ENCODE data around the gene DIS3L2. TPM values are rescaled to one million over a fixed set of nuclear protein-coding genes. Genes with fewer than 3 reads are reported as not detected.

DIS3L2 gene
- total RNA-seq, 3 donors from 2014 or later (not counting 1 experiment from before 2014, with no cell fraction given) = 56.4 to 63.6 (median 59.4) TPM

GRCh38 chr2:232184346-232184745, 222.8 kb downstream of the DIS3L2 start:
- no peaks in the 10 kb centered on the region for H3K36me3 ChIP-seq (ENCODE audit: control insufficient read depth, insufficient read depth, low read length)
- H3K36me3 Mint-ChIP-seq = no peaks in the 10 kb centered on the region

GRCh38 chr2:232190796-232191195, 229.3 kb downstream of the DIS3L2 start:
- intact Hi-C loops (cut with micrococcal nuclease) = no loop called here
- Histone ChIP-seq H3K9me3 (ENCODE audit: control insufficient read depth, insufficient read depth, low read length) (peaks cover 2% of the 10 kb centered on the region), H3K27ac (ENCODE audit: low read length) (no peak overlapping the region), H3K4me1 (ENCODE audit: control insufficient read depth, insufficient read depth, low read length) (no peaks in the 10 kb centered on the region), H3K36me3 (ENCODE audit: control insufficient read depth, insufficient read depth, low read length) (no peaks in the 10 kb centered on the region), H3K27me3 (ENCODE audit: control insufficient read depth, insufficient read depth, low read length) (no peaks in the 10 kb centered on the region), H3K4me3 (ENCODE audit: low read length) (no peak overlapping the region)
- H3K4me3 Mint-ChIP-seq = no peak overlapping the region
- no peak overlapping the region for H3K27ac Mint-ChIP-seq
- no peak for TF ChIP-seq CTCF (IDR thresholded peaks at IDR 0.05)
- H3K27me3 Mint-ChIP-seq (ENCODE audit: low read depth in 2 of 2) = no peaks in the 10 kb centered on the region
- ATAC-seq (no peak), DNase-seq (no peak)
- WGBS (ENCODE audit: insufficient coverage) = 93% methylated on average over 2 of the region's 2 CpGs
- peaks cover 0 to 9% of the 10 kb centered on the region in 2 donors for H3K4me1 Mint-ChIP-seq
- peaks cover 8% of the 10 kb centered on the region for H3K36me3 Mint-ChIP-seq
- H3K9me3 Mint-ChIP-seq = peaks cover 0 to 4% of the 10 kb centered on the region in 2 donors

More at GRCh38 chr2:232184346-232184745, 222.8 kb downstream of the DIS3L2 start:
- H3K27me3 Mint-ChIP-seq (ENCODE audit: low read depth in 2 of 2) = no peaks in the 10 kb centered on the region
- intact Hi-C loops (cut with micrococcal nuclease) = no loop called here
- H3K27ac ChIP-seq (ENCODE audit: low read length) = no peak overlapping the region
- 95% methylated on average over 6 of the region's 6 CpGs for WGBS (ENCODE audit: insufficient coverage)
- no peaks in the 10 kb centered on the region for H3K9me3 ChIP-seq (ENCODE audit: control insufficient read depth, insufficient read depth, low read length)
- no peaks in the 10 kb centered on the region for H3K27me3 ChIP-seq (ENCODE audit: control insufficient read depth, insufficient read depth, low read length)
- no peak overlapping the region for H3K27ac Mint-ChIP-seq
- H3K9me3 Mint-ChIP-seq = no peaks in the 10 kb centered on the region
- peaks cover 8 to 15% of the 10 kb centered on the region in 2 donors for H3K4me1 Mint-ChIP-seq
- no peak overlapping the region for H3K4me3 Mint-ChIP-seq
- TF ChIP-seq CTCF (IDR thresholded peaks at IDR 0.05) = no peak
- H3K4me3 ChIP-seq (ENCODE audit: low read length) = no peak overlapping the region
- H3K4me1 ChIP-seq (ENCODE audit: control insufficient read depth, insufficient read depth, low read length) = no peaks in the 10 kb centered on the region
- no peak for ATAC-seq
- no peak for DNase-seq

GRCh38 chr2:232195487-232195886, 234.0 kb downstream of the DIS3L2 start:
- peaks cover 2% of the 10 kb centered on the region for H3K36me3 ChIP-seq (ENCODE audit: control insufficient read depth, insufficient read depth, low read length)
- intact Hi-C loops (cut with micrococcal nuclease) = no loop called here
- peaks cover 2% of the 10 kb centered on the region for H3K9me3 ChIP-seq (ENCODE audit: control insufficient read depth, insufficient read depth, low read length)
- no peaks in the 10 kb centered on the region for H3K4me1 ChIP-seq (ENCODE audit: control insufficient read depth, insufficient read depth, low read length)
- ATAC-seq = no peak
- no peak for DNase-seq
- H3K27me3 ChIP-seq (ENCODE audit: control insufficient read depth, insufficient read depth, low read length) = no peaks in the 10 kb centered on the region
- Mint-ChIP-seq H3K4me1 (peaks cover 0 to 7% of the 10 kb centered on the region in 2 donors), H3K4me3 (no peak overlapping the region), H3K36me3 (peaks cover 8% of the 10 kb centered on the region), H3K27ac (no peak overlapping the region), H3K9me3 (peaks cover 0 to 4% of the 10 kb centered on the region in 2 donors), H3K27me3 (ENCODE audit: low read depth in 2 of 2) (no peaks in the 10 kb centered on the region)
- WGBS (ENCODE audit: insufficient coverage) = no CpG with 5 or more reads among the region's 1 CpG
- no peak overlapping the region for H3K4me3 ChIP-seq (ENCODE audit: low read length)
- TF ChIP-seq CTCF (IDR thresholded peaks at IDR 0.05) = no peak
- no peak overlapping the region for H3K27ac ChIP-seq (ENCODE audit: low read length)

- no peak overlapping the region for H3K4me3 ChIP-seq (ENCODE audit: low read length)
- intact Hi-C loops (cut with micrococcal nuclease) = no loop called here
- no peak for ATAC-seq
- H3K9me3 ChIP-seq (ENCODE audit: control insufficient read depth, insufficient read depth, low read length) = peaks cover 2% of the 10 kb centered on the region
- Mint-ChIP-seq H3K9me3 (peaks cover 0 to 4% of the 10 kb centered on the region in 2 donors), H3K36me3 (peaks cover 8% of the 10 kb centered on the region), H3K27me3 (ENCODE audit: low read depth in 2 of 2) (no peaks in the 10 kb centered on the region), H3K27ac (no peak overlapping the region), H3K4me3 (no peak overlapping the region), H3K4me1 (no peaks in the 10 kb centered on the region)
- peaks cover 2% of the 10 kb centered on the region for H3K36me3 ChIP-seq (ENCODE audit: control insufficient read depth, insufficient read depth, low read length)
- no peaks in the 10 kb centered on the region for H3K4me1 ChIP-seq (ENCODE audit: control insufficient read depth, insufficient read depth, low read length)
- no peak overlapping the region for H3K27ac ChIP-seq (ENCODE audit: low read length)
- H3K27me3 ChIP-seq (ENCODE audit: control insufficient read depth, insufficient read depth, low read length) = no peaks in the 10 kb centered on the region
- no peak for TF ChIP-seq CTCF (IDR thresholded peaks at IDR 0.05)
- DNase-seq = no peak
Observed at GRCh38 chr2:232196802-232197201, 235.3 kb downstream of the DIS3L2 start.
